Stimulated activated CD4-positive, alpha-beta T cell treated with anti-CD3 and anti-CD28 coated beads, Interleukin-1b, Interleukin-23, amount 100 ng/mL, for 48 hours (primary cell): Measurements from ENCODE around the gene ADCY7.
"Not testable (repeated sequence)": the region's sequence is repeated elsewhere in the genome, so short reads cannot be mapped to it uniquely, and the experiment has no call there.

Experiments
- DNase-seq: peaks from one replicate; pipeline ENCODE4 v3.0.0-alpha.2; 2020

The ADCY7 gene

GRCh38 chr16:50266337-50267091 is at the start of gene ADCY7:
Gene ADCY7 (plus strand): TSS chr16:50266551. CDS start chr16:50288180, 21,629 bp downstream.
- DNase-seq = peak; percentile 89

- no peak for DNase-seq
These were observed 46.9 kb upstream of the ADCY7 start for GRCh38 chr16:50219402-50219975.

- DNase-seq = no peak
These were observed 42.1 kb upstream of the ADCY7 start for GRCh38 chr16:50224286-50224685.

GRCh38 chr16:50227120-50227519 is 39.2 kb upstream of the ADCY7 start:
- DNase-seq = no peak

GRCh38 chr16:50227665-50228064 is 38.7 kb upstream of the ADCY7 start:
- DNase-seq = no peak

- no peak for DNase-seq
These were observed 37.9 kb upstream of the ADCY7 start for GRCh38 chr16:50228364-50228868.

GRCh38 chr16:50229149-50229726 is 37.1 kb upstream of the ADCY7 start:
- no peak for DNase-seq

GRCh38 chr16:50234771-50235556 is 31.4 kb upstream of the ADCY7 start:
- DNase-seq = no peak

- no peak for DNase-seq
These were observed 30.8 kb upstream of the ADCY7 start for GRCh38 chr16:50235581-50235980.

- no peak for DNase-seq
These were observed 28.0 kb upstream of the ADCY7 start for GRCh38 chr16:50238314-50238713.

GRCh38 chr16:50238868-50239301 is 27.5 kb upstream of the ADCY7 start:
- no peak for DNase-seq

GRCh38 chr16:50243024-50243423 is 23.3 kb upstream of the ADCY7 start:
- not testable (repeated sequence) for DNase-seq

- DNase-seq = no peak
These were observed 22.2 kb upstream of the ADCY7 start for GRCh38 chr16:50244140-50244503.

- DNase-seq = no peak
These were observed 21.6 kb upstream of the ADCY7 start for GRCh38 chr16:50244504-50245416.

- peak; percentile 79 for DNase-seq
These were observed 20.7 kb upstream of the ADCY7 start for GRCh38 chr16:50245417-50246298.

GRCh38 chr16:50246299-50247122 is 19.8 kb upstream of the ADCY7 start:
- no peak for DNase-seq

GRCh38 chr16:50247123-50247905 is 19.0 kb upstream of the ADCY7 start:
- DNase-seq = no peak

GRCh38 chr16:50247906-50248608 is 18.3 kb upstream of the ADCY7 start:
- no peak for DNase-seq

GRCh38 chr16:50248845-50249244 is 17.5 kb upstream of the ADCY7 start:
- no peak for DNase-seq
